Lung (tissue), 12 donors: ENCODE measurements around the gene CAMSAP3. TPM values are rescaled to one million over a fixed set of nuclear protein-coding genes. Genes with fewer than 3 reads are reported as not detected.

Experiments used
- ATAC-seq: fragments of 200-7000 bp; cut with Tn5 transposase; one replicate; pipeline ENCODE4 v1.9.1; 2020; ENCODE audit warnings: moderate number of reproducible peaks; ENCODE audit not compliant: insufficient read depth, low FRiP score
- DNase-seq, 3 donors: peaks; one replicate each; pipeline ENCODE4 v3.0.0-alpha.2; 2013 to 2017
- H3K27ac ChIP-seq, 2 donors: one replicate each; pipeline ENCODE4 v1.5.1; 2013; ENCODE audit warnings: mild to moderate bottlenecking in 2 of 2, moderate library complexity in 2 of 2, control low read depth in 1 of 2, inconsistent platforms in 1 of 2, low read depth in 1 of 2, low read length in 1 of 2
- H3K27me3 ChIP-seq, 3 donors: one replicate each; pipeline ENCODE4 v1.5.1; 2013; ENCODE audit warnings: low read length in 2 of 3; ENCODE audit not compliant: control insufficient read depth in 3 of 3, insufficient read depth in 3 of 3
- H3K36me3 ChIP-seq, 4 donors: one replicate each; pipeline ENCODE4 v1.5.1; 2013; ENCODE audit warnings: low read length in 4 of 4, mild to moderate bottlenecking in 1 of 4, moderate library complexity in 1 of 4; ENCODE audit not compliant: control insufficient read depth in 4 of 4, insufficient read depth in 4 of 4
- H3K4me1 ChIP-seq, 5 donors: one replicate each; pipeline ENCODE4 v1.5.1; 2013; ENCODE audit warnings: low read length in 5 of 5, mild to moderate bottlenecking in 2 of 5, moderate library complexity in 1 of 5; ENCODE audit not compliant: control insufficient read depth in 5 of 5, insufficient read depth in 5 of 5
- H3K4me3 ChIP-seq: one replicate; pipeline ENCODE4 v1.5.1; 2013; ENCODE audit warnings: mild to moderate bottlenecking, control low read depth, moderate library complexity
- H3K9ac ChIP-seq, 2 donors: one replicate each; pipeline ENCODE4 v1.5.1; 2013; ENCODE audit warnings: low read length in 2 of 2, control low read depth in 1 of 2; ENCODE audit not compliant: insufficient read depth in 1 of 2
- H3K9me3 ChIP-seq, 4 donors: one replicate each; pipeline ENCODE4 v1.5.1; 2013; ENCODE audit warnings: low read length in 3 of 4, mild to moderate bottlenecking in 1 of 4, moderate library complexity in 1 of 4; ENCODE audit not compliant: control insufficient read depth in 4 of 4, insufficient read depth in 3 of 4
- CTCF ChIP-seq: IDR thresholded peaks from 2 replicates; pipeline ENCODE4 v1.5.1; 2012; ENCODE audit warnings: mild to moderate bottlenecking; ENCODE audit errors: control extremely low read depth, extremely low read depth
- WGBS, 2 donors: extraction: QIAGEN DNeasy Blood & Tissue Kit; methylation state at CpG; one replicate each; pipeline ENCODE4 v1.1.7; 2013; 5-methylcytosine and 5-hydroxymethylcytosine counted together
- polyA plus RNA-seq, 2 donors: library from polyadenylated mRNA; stranded (reverse); fragments of 200-250 nt; gene quantifications; one replicate each; pipeline ENCODE4 v1.2.1, GENCODE V29; 2013
- total RNA-seq, 2 donors: library from RNA; depleted of rRNA in 1 of 2; stranded (reverse); fragments of >200 nt in 1 of 2; gene quantifications; one replicate each; pipeline ENCODE4 v1.2.1, GENCODE V29; 2014 to 2021
- donor health status: control.
- donor health status: control.
- donor health status: Bipolar disorder and iron deficiency.
- donor health status: healthy.
- donor health status: DM: yes; HTN: yes; CAD: no.

Gene CAMSAP3
- total and polyA plus RNA-seq, 4 donors, result 9.2 to 30.4 (median 19.2) TPM

- Histone ChIP-seq H3K4me3 (no peak overlapping the region), H3K9ac (no peak overlapping the region), H3K36me3 (peaks cover 0 to 16% (median 0%) of the 10 kb centered on the region in 4 donors), H3K27ac (no peak overlapping the region), H3K4me1 (no peaks in the 10 kb centered on the region), H3K27me3 (no peaks in the 10 kb centered on the region), H3K9me3 (no peaks in the 10 kb centered on the region)
- WGBS, 2 donors, result 89% methylated on average over 36 to 41 of the region's 41 CpGs
- ATAC-seq (no peak), DNase-seq (no peak)
- TF ChIP-seq CTCF, result no peak
These were observed 16.0 kb downstream of the CAMSAP3 start for GRCh38 chr19:7611541-7612279.

GRCh38 chr19:7612282-7613274 lies 16.9 kb downstream of the CAMSAP3 start:
- Histone ChIP-seq H3K27ac (no peak overlapping the region), H3K9me3 (no peaks in the 10 kb centered on the region), H3K27me3 (no peaks in the 10 kb centered on the region), H3K36me3 (peaks cover 0 to 23% (median 0%) of the 10 kb centered on the region in 4 donors), H3K4me3 (no peak overlapping the region), H3K9ac (no peak overlapping the region), H3K4me1 (peaks cover 0 to 3% (median 0%) of the 10 kb centered on the region in 5 donors)
- ATAC-seq (no peak), DNase-seq (no peak)
- WGBS, 2 donors, result 92 to 95% methylated on average over 70 to 81 of the region's 81 CpGs
- TF ChIP-seq CTCF, result no peak

GRCh38 chr19:7614859-7615741 lies 19.4 kb downstream of the CAMSAP3 start:
- no peak for ATAC-seq
- H3K4me1 ChIP-seq, result peaks cover 0 to 10% (median 4%) of the 10 kb centered on the region in 5 donors
- H3K9me3 ChIP-seq, result no peaks in the 10 kb centered on the region
- WGBS, 2 donors, result 81 to 86% methylated on average over 44 to 59 of the region's 59 CpGs
- no peak overlapping the region for H3K27ac ChIP-seq
- H3K36me3 ChIP-seq, result peaks cover 0 to 44% (median 2%) of the 10 kb centered on the region in 4 donors
- H3K27me3 ChIP-seq, result no peaks in the 10 kb centered on the region
- DNase-seq, result no peak
- TF ChIP-seq CTCF, result no peak
- H3K4me3 ChIP-seq, result no peak overlapping the region
- no peak overlapping the region for H3K9ac ChIP-seq
